WTC11 (cell line): ENCODE results near the gene SLC30A3. TPM values are rescaled to one million over a fixed set of nuclear protein-coding genes. Genes with fewer than 3 reads are reported as not detected.

Experiments
- ATF3 ChIP-seq: sonication (generic); formaldehyde crosslinking; conservative IDR thresholded peaks from 2 replicates; pipeline ENCODE4 v1.8.1; 2022; ENCODE audit warnings: mild to moderate bottlenecking, missing genetic modification reagents
- CBFB ChIP-seq: sonication (generic); formaldehyde crosslinking; IDR thresholded peaks from 2 replicates; pipeline ENCODE4 v1.8.1; 2022; ENCODE audit warnings: mild to moderate bottlenecking, low read depth, missing genetic modification reagents
- CREM ChIP-seq: sonication (generic); formaldehyde crosslinking; IDR thresholded peaks from 2 replicates; pipeline ENCODE4 v1.8.1; 2022; ENCODE audit warnings: mild to moderate bottlenecking, missing genetic modification reagents, moderate library complexity
- ESRRA ChIP-seq: sonication (generic); formaldehyde crosslinking; IDR thresholded peaks from 2 replicates; pipeline ENCODE4 v1.8.1; 2022; ENCODE audit warnings: mild to moderate bottlenecking, missing genetic modification reagents, borderline replicate concordance
- FOXK1 ChIP-seq: sonication (generic); formaldehyde crosslinking; IDR thresholded peaks from 2 replicates; pipeline ENCODE4 v1.8.0; 2022; ENCODE audit warnings: mild to moderate bottlenecking, moderate library complexity, missing genetic modification reagents
- GRHL2 ChIP-seq: fragments of 250-450 bp; sonication (Bioruptor Pico); IDR thresholded peaks from 2 replicates; pipeline ENCODE4 v1.8.0; 2022; ENCODE audit warnings: mild to moderate bottlenecking, moderate library complexity; ENCODE audit not compliant: insufficient replicate concordance, severe bottlenecking
- GTF2I ChIP-seq: fragments of 250-450 bp; sonication (Bioruptor Pico); conservative IDR thresholded peaks from 2 replicates; pipeline ENCODE4 v1.4.0; 2021; ENCODE audit warnings: mild to moderate bottlenecking
- IRF2 ChIP-seq: sonication (generic); formaldehyde crosslinking; IDR thresholded peaks from 2 replicates; pipeline ENCODE4 v1.8.0; 2022; ENCODE audit warnings: low read depth, missing genetic modification reagents, borderline replicate concordance
- JAZF1 ChIP-seq: fragments of 250-450 bp; sonication (Bioruptor Pico); IDR thresholded peaks from 2 replicates; pipeline ENCODE4 v1.9.0; 2021; ENCODE audit warnings: moderate library complexity, mild to moderate bottlenecking, inconsistent platforms
- MLX ChIP-seq: sonication (generic); formaldehyde crosslinking; IDR thresholded peaks from 2 replicates; pipeline ENCODE4 v1.8.1; 2023; ENCODE audit warnings: mild to moderate bottlenecking, missing genetic modification reagents, moderate library complexity
- NFE2L1 ChIP-seq: sonication (generic); formaldehyde crosslinking; IDR thresholded peaks from 2 replicates; pipeline ENCODE4 v1.8.1; 2023; ENCODE audit warnings: missing genetic modification reagents
- NFYB ChIP-seq: sonication (generic); formaldehyde crosslinking; conservative IDR thresholded peaks from 2 replicates; pipeline ENCODE4 v1.8.0; 2022; ENCODE audit warnings: low read depth, missing genetic modification reagents
- PREB ChIP-seq: sonication (generic); formaldehyde crosslinking; IDR thresholded peaks from 2 replicates; pipeline ENCODE4 v1.8.1; 2022; ENCODE audit warnings: mild to moderate bottlenecking, missing genetic modification reagents, moderate library complexity, borderline replicate concordance
- PRRX2 ChIP-seq: fragments of 250-450 bp; sonication (Bioruptor Pico); IDR thresholded peaks from 2 replicates; pipeline ENCODE4 v1.8.0; 2021; ENCODE audit warnings: mild to moderate bottlenecking
- TEAD4 ChIP-seq: sonication (generic); formaldehyde crosslinking; IDR thresholded peaks from 2 replicates; pipeline ENCODE4 v1.8.0; 2022; ENCODE audit warnings: mild to moderate bottlenecking, missing genetic modification reagents
- USF1 ChIP-seq: sonication (generic); formaldehyde crosslinking; IDR thresholded peaks from 2 replicates; pipeline ENCODE4 v1.8.0; 2022; ENCODE audit warnings: mild to moderate bottlenecking, missing genetic modification reagents
- ZNF121 ChIP-seq: sonication (generic); formaldehyde crosslinking; IDR thresholded peaks from 2 replicates; pipeline ENCODE4 v1.8.0; 2023; ENCODE audit warnings: missing genetic modification reagents
- ZNF219 ChIP-seq: sonication (generic); formaldehyde crosslinking; IDR thresholded peaks from 2 replicates; pipeline ENCODE4 v1.8.0; 2023; ENCODE audit warnings: missing genetic modification reagents, mild to moderate bottlenecking, borderline replicate concordance
- ZNF263 ChIP-seq: sonication (generic); formaldehyde crosslinking; IDR thresholded peaks from 2 replicates; pipeline ENCODE4 v1.8.1; 2022; ENCODE audit warnings: low read depth, mild to moderate bottlenecking, moderate library complexity, missing genetic modification reagents
- ZNF281 ChIP-seq: sonication (generic); formaldehyde crosslinking; IDR thresholded peaks from 2 replicates; pipeline ENCODE4 v1.8.0; 2023; ENCODE audit warnings: mild to moderate bottlenecking, missing genetic modification reagents
- ZNF317 ChIP-seq: sonication (generic); formaldehyde crosslinking; IDR thresholded peaks from 2 replicates; pipeline ENCODE4 v1.8.1; 2023; ENCODE audit warnings: low read depth, mild to moderate bottlenecking, moderate library complexity, missing genetic modification reagents, borderline replicate concordance
- ZNF396 ChIP-seq: fragments of 250-450 bp; sonication (Bioruptor Pico); IDR thresholded peaks from 2 replicates; pipeline ENCODE4 v1.8.0; 2021; ENCODE audit warnings: mild to moderate bottlenecking, moderate library complexity, borderline replicate concordance
- ZNF416 ChIP-seq: fragments of 250-450 bp; sonication (Bioruptor Pico); IDR thresholded peaks from 2 replicates; pipeline ENCODE4 v1.9.0; 2021; ENCODE audit warnings: mild to moderate bottlenecking, inconsistent platforms
- ZNF423 ChIP-seq: fragments of 250-450 bp; sonication (Bioruptor Pico); IDR thresholded peaks from 2 replicates; pipeline ENCODE4 v2.1.2; 2022; ENCODE audit warnings: mild to moderate bottlenecking, moderate library complexity
- ZSCAN18 ChIP-seq: fragments of 250-450 bp; sonication (Bioruptor Pico); IDR thresholded peaks from 2 replicates; pipeline ENCODE4 v2.1.2; 2022; ENCODE audit warnings: mild to moderate bottlenecking, moderate library complexity
- total RNA-seq: library from RNA; stranded (reverse); gene quantifications from 3 replicates; pipeline ENCODE4 v1.2.3, GENCODE V29; 2021
- TF ChIP-seq, protein P1 (sequence below): sonication (generic); formaldehyde crosslinking; IDR thresholded peaks from 2 replicates; pipeline ENCODE4 v1.8.1; 2023; ENCODE audit warnings: mild to moderate bottlenecking, missing genetic modification reagents
- TF ChIP-seq, protein P2 (sequence below): sonication (generic); formaldehyde crosslinking; IDR thresholded peaks from 2 replicates; pipeline ENCODE4 v1.8.0; 2023; ENCODE audit warnings: missing genetic modification reagents
- TF ChIP-seq, protein P3 (sequence below): sonication (generic); formaldehyde crosslinking; IDR thresholded peaks from 2 replicates; pipeline ENCODE4 v1.8.1; 2023; ENCODE audit warnings: mild to moderate bottlenecking, moderate library complexity, missing genetic modification reagents

Gene SLC30A3
- total RNA-seq, 1 experiment from 2014 or later, result 8.9 TPM

GRCh38 chr2:27264753-27265535 lies 2.1 kb upstream of the SLC30A3 start (continued):
- TF ChIP-seq ZNF281 (CRISPR knock-in tag) (peak; percentile 84; the same call in 1 of the 2 replicates), PRRX2 (CRISPR knock-in tag) (no peak), ATF3 (CRISPR knock-in tag) (no peak), NFE2L1 (CRISPR knock-in tag) (peak; percentile 94), ZNF121 (peak; percentile 23; the same call in 1 of the 2 replicates), PREB (CRISPR knock-in tag) (peak; percentile 80; the same call in 1 of the 2 replicates), TEAD4 (CRISPR knock-in tag) (no peak), ZNF423 (peak; percentile 45), FOXK1 (CRISPR knock-in tag) (peak; percentile 89), ZSCAN18 (no peak), ZNF317 (peak; percentile 66), CREM (CRISPR knock-in tag) (peak; percentile 85), ZNF219 (no peak), GRHL2 (CRISPR knock-in tag) (no peak), GTF2I (no peak), ESRRA (CRISPR knock-in tag) (peak; percentile 89; the same call in 1 of the 2 replicates), USF1 (CRISPR knock-in tag) (peak; percentile 91), IRF2 (no peak), JAZF1 (CRISPR knock-in tag) (no peak), ZNF396 (CRISPR knock-in tag) (no peak), ZNF263 (peak; percentile 55), MLX (CRISPR knock-in tag) (no peak), CBFB (CRISPR knock-in tag) (no peak), NFYB (CRISPR knock-in tag) (no peak; the same call in 1 of the 2 replicates), ZNF416 (CRISPR knock-in tag) (no peak)
- TF ChIP-seq, protein P1, sequence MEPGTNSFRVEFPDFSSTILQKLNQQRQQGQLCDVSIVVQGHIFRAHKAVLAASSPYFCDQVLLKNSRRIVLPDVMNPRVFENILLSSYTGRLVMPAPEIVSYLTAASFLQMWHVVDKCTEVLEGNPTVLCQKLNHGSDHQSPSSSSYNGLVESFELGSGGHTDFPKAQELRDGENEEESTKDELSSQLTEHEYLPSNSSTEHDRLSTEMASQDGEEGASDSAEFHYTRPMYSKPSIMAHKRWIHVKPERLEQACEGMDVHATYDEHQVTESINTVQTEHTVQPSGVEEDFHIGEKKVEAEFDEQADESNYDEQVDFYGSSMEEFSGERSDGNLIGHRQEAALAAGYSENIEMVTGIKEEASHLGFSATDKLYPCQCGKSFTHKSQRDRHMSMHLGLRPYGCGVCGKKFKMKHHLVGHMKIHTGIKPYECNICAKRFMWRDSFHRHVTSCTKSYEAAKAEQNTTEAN (CRISPR knock-in tag), result peak; percentile 84; the same call in 1 of the 2 replicates
- TF ChIP-seq, protein P2, sequence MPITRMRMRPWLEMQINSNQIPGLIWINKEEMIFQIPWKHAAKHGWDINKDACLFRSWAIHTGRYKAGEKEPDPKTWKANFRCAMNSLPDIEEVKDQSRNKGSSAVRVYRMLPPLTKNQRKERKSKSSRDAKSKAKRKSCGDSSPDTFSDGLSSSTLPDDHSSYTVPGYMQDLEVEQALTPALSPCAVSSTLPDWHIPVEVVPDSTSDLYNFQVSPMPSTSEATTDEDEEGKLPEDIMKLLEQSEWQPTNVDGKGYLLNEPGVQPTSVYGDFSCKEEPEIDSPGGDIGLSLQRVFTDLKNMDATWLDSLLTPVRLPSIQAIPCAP (CRISPR knock-in tag), result peak; percentile 92
- TF ChIP-seq, protein P3, sequence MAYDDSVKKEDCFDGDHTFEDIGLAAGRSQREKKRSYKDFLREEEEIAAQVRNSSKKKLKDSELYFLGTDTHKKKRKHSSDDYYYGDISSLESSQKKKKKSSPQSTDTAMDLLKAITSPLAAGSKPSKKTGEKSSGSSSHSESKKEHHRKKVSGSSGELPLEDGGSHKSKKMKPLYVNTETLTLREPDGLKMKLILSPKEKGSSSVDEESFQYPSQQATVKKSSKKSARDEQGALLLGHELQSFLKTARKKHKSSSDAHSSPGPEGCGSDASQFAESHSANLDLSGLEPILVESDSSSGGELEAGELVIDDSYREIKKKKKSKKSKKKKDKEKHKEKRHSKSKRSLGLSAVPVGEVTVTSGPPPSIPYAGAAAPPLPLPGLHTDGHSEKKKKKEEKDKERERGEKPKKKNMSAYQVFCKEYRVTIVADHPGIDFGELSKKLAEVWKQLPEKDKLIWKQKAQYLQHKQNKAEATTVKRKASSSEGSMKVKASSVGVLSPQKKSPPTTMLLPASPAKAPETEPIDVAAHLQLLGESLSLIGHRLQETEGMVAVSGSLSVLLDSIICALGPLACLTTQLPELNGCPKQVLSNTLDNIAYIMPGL (CRISPR knock-in tag), result peak; percentile 92
